Jurkat, Clone E6-1 (cell line): Measurements from ENCODE around the gene ZC3H12A. TPM values are rescaled to one million over a fixed set of nuclear protein-coding genes. Genes with fewer than 3 reads are reported as not detected.

ENCODE experiments used
- DNase-seq: peaks from one replicate; pipeline ENCODE4 v3.0.0-alpha.2; 2011; ENCODE audit warnings: low read depth, low spot score
- H3K4me3 ChIP-seq: 2 replicates; pipeline ENCODE4 v1.5.1; 2011; ENCODE audit warnings: mild to moderate bottlenecking, low read length, control low read depth, moderate library complexity
- polyA plus RNA-seq: library from polyadenylated mRNA; unstranded; fragments of >200 nt; gene quantifications from one replicate; pipeline ENCODE4 v1.2.1, GENCODE V29; 2012; ENCODE audit warnings: missing spikeins; ENCODE audit not compliant: insufficient read length, insufficient read depth

ZC3H12A gene
- polyA plus RNA-seq: 8.0 TPM

DNA sequence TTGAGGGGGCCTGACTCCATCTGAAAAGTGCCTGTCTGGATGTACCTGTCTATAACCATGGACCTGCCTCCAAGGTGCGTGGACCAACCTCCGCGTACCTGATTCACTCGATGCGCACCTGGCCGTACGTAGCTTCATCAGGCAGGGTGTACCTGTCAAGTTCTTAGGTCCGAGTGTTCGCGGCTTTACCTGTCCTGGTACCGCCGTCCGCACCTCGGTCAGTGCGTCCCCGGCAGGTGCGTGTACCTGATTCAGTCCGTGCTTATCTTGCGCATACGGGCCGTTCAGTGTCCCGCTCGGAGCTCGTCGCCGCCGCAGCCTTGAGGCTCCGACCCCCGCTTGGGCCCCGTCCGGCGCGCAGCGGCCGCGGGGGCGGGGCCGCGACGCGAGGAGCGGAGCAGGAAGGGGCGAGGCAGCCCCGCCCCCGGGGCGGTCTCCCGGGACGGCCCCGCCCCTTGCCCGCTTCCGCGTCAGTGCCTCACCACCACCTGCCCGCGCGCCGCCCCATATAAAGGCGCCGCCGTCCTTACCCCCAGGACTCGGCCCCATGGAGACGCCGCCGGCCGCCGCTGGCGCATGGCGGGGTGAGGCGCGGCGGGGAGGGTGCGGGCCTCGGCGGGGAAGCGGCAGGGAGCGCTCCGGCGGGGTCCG is at the start of gene ZC3H12A:
ZC3H12A (plus strand) TSS at position 535 of the 651 bp plus-strand sequence. CDS start 917 bp downstream, outside the sequence.
- H3K4me3 ChIP-seq: peak within 1 kb of the TSS; percentile 90
- peak; percentile 74 for DNase-seq

DNA sequence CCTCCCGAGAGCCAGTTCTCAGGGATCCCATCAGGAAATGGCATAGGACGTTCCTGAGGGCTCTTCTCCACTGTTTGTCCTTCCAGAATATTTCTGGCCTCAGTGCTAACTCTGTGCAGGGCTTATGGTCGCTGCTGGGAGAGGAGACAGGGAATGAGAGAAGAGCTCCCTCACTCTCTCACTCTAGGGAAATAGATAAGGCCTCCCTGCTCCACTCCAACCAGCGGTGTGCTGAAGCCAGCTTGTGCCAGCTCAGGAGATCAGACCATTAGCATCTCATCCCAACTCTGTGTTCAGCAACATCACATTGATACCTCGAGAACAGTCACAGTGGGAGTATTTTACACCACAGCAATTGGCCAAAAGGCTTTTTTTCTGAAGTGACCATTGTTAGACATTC is 49.2 kb upstream of the ZC3H12A start:
- no peak for DNase-seq
- no peak overlapping the region for H3K4me3 ChIP-seq

DNA sequence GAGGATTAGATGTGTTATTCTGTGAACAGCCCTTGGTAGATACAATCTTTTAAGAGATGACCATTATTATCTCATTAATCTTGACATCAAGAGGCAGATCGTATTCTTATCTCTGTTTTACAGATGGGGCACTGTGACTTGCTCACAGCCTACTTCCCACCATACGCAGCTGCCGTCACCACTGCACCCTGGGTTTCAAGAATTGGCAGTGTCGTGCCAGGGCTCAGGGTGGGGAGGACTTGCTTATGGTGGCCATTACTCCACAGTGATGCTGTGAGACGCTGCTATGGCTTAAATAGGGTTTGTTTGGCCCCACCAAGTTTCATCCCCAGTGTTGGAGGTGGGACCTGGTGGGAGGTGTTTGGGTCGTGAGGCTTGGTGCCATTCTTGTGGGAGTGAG is 45.4 kb upstream of the ZC3H12A start:
- H3K4me3 ChIP-seq: no peak overlapping the region
- no peak for DNase-seq

DNA sequence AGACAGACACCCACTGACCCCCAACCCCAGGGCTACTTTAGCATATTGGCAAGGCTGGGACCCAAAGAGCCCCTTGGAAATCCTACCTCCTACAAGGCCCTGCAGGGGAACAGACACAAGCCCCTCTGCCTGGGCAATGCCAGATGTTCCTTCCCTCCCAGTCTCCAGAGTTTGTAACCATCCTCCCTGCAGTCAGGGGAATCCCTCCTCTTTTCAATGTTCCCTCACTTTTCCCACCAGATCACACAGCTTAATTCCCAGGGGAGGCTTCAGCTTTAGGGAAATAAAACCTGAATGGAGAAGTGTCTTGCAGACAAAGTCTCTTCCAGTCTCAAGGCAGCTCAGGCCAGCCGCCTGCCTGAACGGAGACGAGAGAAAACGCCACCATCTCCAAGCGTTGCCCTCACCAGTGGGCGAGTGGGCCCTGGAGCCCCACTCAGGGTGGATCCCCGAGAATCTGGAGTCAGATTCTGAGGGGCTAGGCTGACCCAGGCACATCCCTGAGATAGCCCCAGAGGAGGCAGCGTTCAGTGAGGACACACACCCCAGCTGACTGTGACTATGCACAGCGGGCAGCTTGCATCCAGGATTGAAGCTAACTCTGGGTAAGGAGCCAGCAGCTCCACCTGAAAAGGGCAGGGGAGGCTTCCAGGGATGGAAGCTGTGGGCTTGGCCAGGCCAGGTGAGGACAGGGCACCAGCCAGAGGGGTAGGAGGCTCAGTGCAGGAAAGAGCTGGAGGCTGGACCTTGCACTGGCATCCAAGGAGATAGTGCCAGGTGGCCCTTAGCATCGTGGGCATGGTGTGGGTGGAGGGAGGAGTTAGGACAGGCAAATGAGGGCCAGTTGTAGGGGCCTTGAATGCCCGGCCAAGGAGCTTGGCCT is 44.0 kb upstream of the ZC3H12A start:
- no peak overlapping the region for H3K4me3 ChIP-seq
- no peak for DNase-seq

DNA sequence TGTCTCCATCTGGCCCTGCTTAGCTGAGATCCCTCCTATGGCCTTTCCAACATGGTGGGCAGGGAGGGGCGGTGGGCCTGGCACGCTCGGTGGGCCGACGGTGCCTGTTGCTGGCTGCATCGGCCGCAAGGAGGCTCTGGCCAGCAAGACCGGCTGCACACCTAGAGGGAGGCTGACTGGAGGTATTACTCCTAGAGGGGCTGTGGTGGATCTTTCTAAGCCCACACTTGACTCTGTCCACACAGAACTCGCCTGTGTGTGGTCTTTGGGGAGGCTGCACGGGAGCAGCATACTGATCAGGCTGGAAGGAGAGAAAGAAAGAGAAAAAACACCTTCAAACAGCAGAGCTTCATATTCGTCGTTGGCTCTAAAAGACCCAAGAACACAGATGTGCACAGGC is 41.7 kb upstream of the ZC3H12A start:
- DNase-seq: no peak
- no peak overlapping the region for H3K4me3 ChIP-seq

DNA sequence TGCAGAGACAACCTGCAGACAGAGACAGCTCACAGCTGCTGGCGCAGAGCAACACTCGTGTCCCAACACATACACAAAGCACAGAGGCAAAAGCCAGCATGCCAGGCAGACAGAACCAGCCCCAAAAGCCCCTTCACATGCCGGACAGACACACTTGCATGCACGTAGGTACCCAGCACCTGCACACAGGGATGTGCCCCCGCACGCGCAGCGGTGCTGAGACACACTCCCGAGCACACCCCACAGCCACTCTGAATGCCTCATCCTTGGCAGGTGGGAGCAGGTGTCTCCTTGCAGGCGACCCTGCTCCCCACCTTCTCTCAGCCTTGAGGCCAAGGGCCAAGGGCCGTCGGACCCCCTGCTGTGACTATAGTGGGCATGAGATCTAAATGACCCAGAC is 41.2 kb upstream of the ZC3H12A start:
- no peak for DNase-seq

DNA sequence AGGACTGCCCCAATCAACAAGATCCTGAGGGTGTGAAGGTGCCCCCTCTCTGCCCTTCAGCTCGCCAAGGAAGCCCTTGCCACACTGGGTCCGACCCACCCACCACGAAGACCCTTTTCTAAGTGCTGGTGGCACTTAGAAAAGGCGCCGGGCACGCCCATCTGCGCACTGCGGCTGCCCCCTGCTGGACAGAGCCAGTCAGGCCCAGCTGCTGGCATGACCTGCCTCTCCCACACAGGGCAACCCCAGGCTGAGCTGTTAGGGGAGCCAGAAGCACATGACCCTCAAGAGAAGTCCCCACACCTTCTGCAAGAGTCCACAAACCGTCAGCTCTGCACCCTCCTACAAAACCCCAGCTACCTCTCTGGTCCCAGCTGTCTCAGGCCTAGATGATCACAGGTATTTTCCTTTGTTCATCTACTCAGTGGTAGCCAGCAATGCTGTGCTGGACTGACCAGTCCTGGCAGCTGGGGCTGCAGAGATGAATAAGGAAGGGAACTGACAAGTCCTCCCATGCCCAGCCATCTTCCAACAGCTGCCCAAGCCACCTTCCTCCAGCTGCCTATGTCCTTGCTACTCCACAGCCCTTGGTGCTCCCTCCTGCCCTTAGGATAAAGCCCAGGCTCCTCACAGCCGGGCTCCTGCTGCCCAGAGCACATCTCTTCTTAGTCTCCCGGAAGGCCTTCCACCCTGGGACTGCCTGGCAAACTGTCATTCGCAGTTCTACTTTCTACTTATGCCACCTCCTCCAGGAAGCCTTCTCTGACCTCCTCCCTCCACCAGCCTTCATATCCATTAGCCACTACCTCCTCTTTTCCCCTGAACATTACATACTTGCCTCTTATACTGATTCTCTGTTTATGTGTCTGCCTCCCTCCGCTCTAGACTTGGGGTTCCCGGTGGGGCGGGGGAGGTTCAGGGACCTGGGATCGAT is 39.8 kb upstream of the ZC3H12A start:
- H3K4me3 ChIP-seq: no peak overlapping the region
- peak; percentile 32 for DNase-seq

More for the DNA sequence above, 41.2 kb upstream of the ZC3H12A start:
- no peak overlapping the region for H3K4me3 ChIP-seq

DNA sequence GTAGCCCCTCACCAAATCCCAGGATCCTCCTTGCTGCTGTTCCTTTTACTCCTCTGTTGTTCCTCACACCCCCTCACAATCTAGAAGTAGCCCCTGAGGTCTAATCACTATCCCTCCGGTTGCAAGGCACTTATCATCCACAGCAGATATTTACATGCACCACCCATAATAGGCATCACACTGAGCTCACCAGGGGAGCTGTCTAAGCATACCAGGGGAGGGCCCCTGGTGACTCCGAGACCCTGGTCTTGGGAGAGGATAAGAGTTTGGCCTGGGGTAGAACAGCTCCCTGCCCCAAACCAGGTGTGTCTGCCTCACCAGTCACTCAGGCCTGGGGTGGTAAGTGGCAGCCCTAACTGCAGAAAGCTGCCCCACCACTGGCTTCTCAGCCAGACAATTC is 37.3 kb upstream of the ZC3H12A start:
- no peak overlapping the region for H3K4me3 ChIP-seq
- no peak for DNase-seq

DNA sequence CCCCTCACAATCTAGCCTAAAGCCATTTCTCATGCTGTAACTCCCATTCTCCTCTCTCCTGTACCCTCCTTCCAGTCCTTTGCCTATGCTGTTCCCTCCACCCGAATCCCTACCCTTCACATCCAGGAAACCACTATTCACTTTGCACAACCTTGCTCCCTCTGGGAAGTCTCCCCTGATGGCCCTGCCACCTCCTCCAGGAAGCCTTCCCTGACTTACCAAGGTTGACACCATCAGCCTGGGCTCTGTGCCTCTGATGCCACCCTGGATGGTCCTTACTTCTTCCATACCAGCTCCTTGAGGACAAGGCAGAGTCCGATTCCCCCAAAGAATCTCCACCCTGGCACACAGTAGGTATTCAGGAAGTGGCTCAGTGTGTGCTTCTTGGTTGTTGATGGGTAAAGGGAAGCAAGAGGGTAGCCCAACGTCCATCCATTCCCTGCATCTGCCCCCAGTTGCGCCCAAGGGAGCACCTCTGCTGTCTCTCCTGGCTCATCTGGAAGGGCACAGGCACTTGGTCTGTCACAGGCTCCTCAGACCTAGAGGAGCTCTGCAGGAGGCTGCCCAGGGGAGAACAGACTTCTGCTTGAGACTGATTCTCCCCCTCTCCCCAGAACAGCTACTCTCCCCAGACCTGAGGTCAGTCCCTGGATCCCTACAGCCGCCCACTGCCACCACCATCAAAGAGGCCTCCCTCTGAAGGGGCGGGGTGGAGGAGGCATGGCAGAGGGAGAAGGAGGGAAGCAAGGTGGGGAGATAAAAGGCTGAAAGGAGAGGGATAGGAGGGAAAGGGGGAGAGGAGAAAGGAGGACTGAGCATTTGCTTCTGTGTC is 36.1 kb upstream of the ZC3H12A start:
- no peak for DNase-seq
- no peak overlapping the region for H3K4me3 ChIP-seq

DNA sequence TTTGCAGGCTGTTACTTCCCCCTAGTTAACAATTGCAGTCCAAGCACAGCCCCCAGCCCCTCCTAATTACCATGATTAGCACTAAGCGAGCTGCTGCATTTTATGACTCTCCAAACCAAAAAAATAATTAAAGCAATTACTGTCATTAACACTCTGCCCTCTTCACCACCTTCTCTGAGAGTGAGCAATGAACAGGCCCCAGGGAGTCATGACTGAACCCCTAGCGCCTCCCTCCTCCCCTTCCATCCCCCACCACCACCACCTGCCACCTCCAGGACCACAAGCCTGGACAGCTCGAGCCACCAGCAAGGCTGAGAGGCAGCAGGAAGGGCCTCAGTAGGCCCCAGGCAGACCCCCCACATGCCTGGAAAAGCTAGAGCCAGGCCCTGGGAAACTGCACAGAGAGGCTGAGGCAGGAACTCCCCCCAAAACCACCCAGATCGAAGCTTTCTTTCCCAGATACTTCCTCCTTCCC is 35.5 kb upstream of the ZC3H12A start:
- DNase-seq: no peak

DNA sequence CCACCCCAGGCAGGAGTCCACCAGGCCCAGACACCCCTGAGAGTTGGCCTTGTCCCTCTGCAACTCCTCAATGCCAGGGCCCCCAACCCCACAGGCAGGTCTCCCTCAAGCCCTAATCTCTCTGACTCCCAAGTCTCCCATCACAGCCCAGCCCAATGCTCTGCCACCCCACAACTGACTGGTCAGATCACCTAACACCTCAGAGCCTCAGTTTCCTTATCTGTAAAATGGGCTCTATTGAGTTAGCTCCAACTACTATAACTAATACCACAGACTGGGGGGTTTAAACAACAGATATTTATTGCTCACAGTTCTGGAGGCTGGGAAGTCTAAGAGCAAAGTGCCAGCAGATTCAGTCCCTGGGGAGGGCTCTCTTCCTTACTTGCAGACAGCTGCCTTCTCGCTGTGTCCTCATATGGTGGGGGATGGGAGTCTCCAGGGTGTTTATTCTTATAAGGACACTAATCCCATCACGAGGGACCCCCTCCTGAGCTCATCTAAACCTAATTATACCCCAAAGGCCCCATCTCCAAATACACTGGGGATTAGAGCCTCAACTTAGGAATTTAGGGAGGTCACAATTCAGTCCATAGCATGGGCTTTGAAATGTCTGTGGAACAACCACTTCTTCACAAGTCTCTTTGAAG is 34.9 kb upstream of the ZC3H12A start:
- H3K4me3 ChIP-seq: no peak overlapping the region
- no peak for DNase-seq

More for the DNA sequence above, 35.5 kb upstream of the ZC3H12A start:
- H3K4me3 ChIP-seq: no peak overlapping the region

DNA sequence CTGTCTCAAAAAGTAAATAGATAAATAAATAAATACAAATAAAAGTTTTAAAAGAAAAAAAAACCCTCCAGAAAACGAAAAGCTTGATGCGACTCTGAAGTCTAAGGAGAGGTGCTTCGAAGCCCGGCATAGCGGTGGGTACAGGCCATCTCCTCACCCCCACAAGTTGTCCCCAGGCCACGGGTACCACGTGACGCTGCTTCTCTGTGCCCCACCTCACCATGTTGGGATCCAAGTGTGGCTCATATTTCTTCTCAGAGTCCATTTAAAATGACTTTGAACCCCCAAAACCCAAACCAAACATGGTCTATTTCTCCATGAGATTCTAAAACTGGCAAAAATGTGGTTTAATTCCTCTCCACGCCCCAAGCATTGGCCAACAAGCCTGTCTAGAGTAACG is 32.9 kb upstream of the ZC3H12A start:
- no peak overlapping the region for H3K4me3 ChIP-seq

DNA sequence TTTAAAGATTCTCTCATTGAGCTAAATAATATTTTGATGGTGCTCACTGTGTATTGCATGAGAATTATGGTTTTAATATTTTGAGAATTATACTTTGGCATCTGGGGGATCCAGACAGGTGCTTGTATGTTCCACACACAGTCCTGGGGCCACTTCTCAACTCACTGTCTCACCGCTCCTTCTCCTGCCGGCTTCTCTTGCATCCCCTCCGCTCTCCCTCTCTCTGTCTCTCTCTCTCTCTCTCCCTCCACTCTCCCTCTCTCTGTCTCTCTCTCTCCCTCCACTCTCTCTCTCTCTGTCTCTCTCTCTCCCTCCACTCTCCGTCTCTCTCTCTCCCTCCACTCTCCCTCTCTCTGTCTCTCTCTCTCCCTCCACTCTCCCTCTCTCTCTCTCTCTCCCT is 32.2 kb upstream of the ZC3H12A start:
- H3K4me3 ChIP-seq: no peak overlapping the region
- no peak for DNase-seq

More for the DNA sequence above, 32.9 kb upstream of the ZC3H12A start:
- no peak for DNase-seq

DNA sequence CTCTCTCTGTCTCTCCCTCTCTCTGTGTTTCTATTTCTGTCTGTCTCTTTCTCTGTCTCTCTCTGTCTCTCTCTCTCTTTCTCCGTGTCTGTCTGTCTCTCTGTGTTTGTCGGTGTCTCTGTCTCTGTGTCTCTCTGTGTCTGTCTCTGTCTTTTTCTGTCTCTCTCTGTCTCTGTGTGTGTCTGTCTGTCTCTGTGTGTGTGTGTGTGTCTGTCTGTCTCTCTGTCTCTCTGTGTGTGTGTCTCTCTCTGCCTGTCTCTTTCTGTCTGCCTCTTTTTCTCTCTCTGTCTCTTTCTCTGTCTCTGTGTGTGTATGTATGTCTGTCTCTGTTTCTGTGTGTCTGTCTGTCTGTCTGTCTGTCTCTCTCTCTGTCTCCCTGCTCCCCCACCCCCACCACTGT is 31.7 kb upstream of the ZC3H12A start:
- DNase-seq: no peak
- no peak overlapping the region for H3K4me3 ChIP-seq

DNA sequence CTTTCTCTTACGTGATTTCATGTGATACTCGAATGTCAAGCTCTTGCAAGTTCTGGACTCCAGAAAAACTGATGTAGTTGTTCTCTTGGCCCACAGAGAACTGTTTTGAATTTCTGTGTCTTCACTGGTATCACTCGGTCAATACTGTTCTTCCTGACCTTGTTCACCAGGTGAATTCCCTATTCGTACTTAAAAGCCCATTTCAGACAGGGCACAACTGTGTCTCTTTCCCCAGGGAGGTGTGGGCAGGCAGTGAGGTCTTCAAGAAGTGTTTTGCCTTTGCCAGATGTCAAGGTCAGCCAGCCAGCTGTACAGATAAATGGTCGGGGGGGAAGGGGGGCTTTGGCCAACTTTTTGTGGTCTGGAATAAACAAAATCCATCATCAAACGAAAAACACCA is 27.5 kb upstream of the ZC3H12A start:
- H3K4me3 ChIP-seq: no peak overlapping the region
- DNase-seq: no peak

DNA sequence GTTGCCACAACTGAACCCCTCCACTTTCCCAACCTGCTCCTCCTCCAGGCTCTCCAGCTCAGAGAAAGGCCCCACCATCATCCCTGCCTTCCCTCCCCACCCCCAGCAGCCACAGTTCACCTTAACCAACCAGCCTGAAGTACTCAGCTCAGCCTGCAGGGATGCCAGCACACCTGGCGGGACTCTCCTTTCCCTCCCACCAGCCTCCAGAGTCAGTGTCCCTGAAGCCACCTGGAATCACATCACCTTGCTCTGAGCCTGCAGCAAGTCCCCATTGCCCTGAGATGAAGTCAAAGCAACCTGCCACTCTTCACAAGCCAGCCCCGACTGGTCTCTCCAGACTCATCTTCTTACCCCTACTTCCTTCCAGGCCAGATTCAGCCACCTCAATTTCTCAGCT is 26.2 kb upstream of the ZC3H12A start:
- DNase-seq: no peak
- no peak overlapping the region for H3K4me3 ChIP-seq

DNA sequence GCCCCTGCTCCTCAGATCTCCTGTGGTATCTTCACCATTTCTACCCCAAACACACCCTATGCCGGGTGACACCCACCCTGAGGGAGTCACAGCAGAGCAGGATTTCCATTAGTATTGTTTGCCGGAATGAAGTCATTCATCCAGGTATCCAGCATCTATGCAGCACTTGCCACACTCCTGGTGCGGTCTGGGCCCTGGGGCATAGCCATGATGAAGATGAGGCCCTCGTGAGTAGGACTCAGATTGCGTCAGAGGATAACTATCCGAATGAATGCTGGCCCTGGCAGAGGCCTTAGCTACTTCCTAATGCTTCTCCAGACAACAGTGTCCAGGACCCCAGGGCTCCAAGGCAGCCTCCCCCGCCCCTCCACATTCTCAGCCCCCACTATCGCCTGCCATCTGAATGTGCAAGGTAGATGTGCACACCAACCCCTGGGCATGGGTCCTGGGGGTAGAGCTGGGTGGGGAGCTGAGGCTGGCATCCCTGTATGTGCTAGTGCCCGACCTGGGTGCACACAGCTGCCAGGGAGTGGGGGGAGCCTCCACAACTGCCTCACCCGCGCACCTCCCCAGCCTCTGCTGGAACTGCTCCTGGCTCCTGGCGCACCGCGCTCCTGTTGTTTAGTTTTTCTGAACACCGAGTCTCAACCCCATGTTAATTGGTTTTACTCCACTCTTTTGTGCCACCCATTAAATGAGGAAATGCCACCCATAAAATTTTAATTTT is 25.5 kb upstream of the ZC3H12A start:
- DNase-seq: no peak
- H3K4me3 ChIP-seq: no peak overlapping the region
